H9 (cell line): ENCODE data around the gene MECP2. TPM values are rescaled to one million over a fixed set of nuclear protein-coding genes. Genes with fewer than 3 reads are reported as not detected.

Experiments
- DNase-seq: peaks from one replicate; pipeline ENCODE4 v3.0.0-alpha.2; 2017
- H2AFZ ChIP-seq: one replicate; pipeline ENCODE4 v1.6.1; 2013; ENCODE audit warnings: mild to moderate bottlenecking, low read length, control low read depth, moderate library complexity
- H2AK5ac ChIP-seq: 2 replicates; pipeline ENCODE4 v1.6.1; 2013; ENCODE audit warnings: low read length, control low read depth, mixed read lengths; ENCODE audit not compliant: insufficient read length
- H2BK120ac ChIP-seq: one replicate; pipeline ENCODE4 v1.6.1; 2013; ENCODE audit warnings: low read depth, mild to moderate bottlenecking, low read length, control low read depth, inconsistent platforms; ENCODE audit not compliant: poor library complexity, severe bottlenecking
- H2BK12ac ChIP-seq: 2 replicates; pipeline ENCODE4 v1.6.1; 2013; ENCODE audit warnings: low read length, control low read depth, mixed read lengths, low read depth; ENCODE audit not compliant: insufficient read length
- H2BK15ac ChIP-seq: 2 replicates; pipeline ENCODE4 v1.6.1; 2013; ENCODE audit warnings: low read depth, low read length, control low read depth
- H2BK20ac ChIP-seq: one replicate; pipeline ENCODE4 v1.6.1; 2013; ENCODE audit warnings: low read depth, mild to moderate bottlenecking, low read length, control low read depth, inconsistent platforms; ENCODE audit not compliant: poor library complexity, severe bottlenecking
- H2BK5ac ChIP-seq: 2 replicates; pipeline ENCODE4 v1.6.1; 2013; ENCODE audit warnings: low read length, control low read depth, mixed read lengths; ENCODE audit not compliant: insufficient read length
- H3K14ac ChIP-seq: 2 replicates; pipeline ENCODE4 v1.6.1; 2013; ENCODE audit warnings: low read length, control low read depth; ENCODE audit not compliant: insufficient read depth
- H3K18ac ChIP-seq: 2 replicates; pipeline ENCODE4 v1.6.1; 2013; ENCODE audit warnings: low read depth, mild to moderate bottlenecking, mixed read lengths, low read length, control low read depth; ENCODE audit not compliant: insufficient read length
- H3K23ac ChIP-seq: 2 replicates; pipeline ENCODE4 v1.6.1; 2013; ENCODE audit warnings: low read length, control low read depth, mixed read lengths, low read depth; ENCODE audit not compliant: insufficient read length
- H3K23me2 ChIP-seq: 2 replicates; pipeline ENCODE4 v1.6.1; 2013; ENCODE audit warnings: low read depth, mild to moderate bottlenecking, mixed read lengths, low read length, control low read depth; ENCODE audit not compliant: insufficient read length, poor library complexity, severe bottlenecking
- H3K27ac ChIP-seq: 2 replicates; pipeline ENCODE4 v1.5.1; 2013; ENCODE audit warnings: low read length, control low read depth, mixed read lengths, low read depth; ENCODE audit not compliant: insufficient read length
- H3K27me3 ChIP-seq: 2 replicates; pipeline ENCODE4 v1.6.1; 2013; ENCODE audit warnings: low read length, control low read depth, inconsistent platforms; ENCODE audit not compliant: insufficient read depth
- H3K4ac ChIP-seq: 2 replicates; pipeline ENCODE4 v1.6.1; 2013; ENCODE audit warnings: low read depth, mild to moderate bottlenecking, control low read depth, inconsistent platforms, low read length, moderate library complexity
- H3K4me1 ChIP-seq: 2 replicates; pipeline ENCODE4 v1.6.1; 2013; ENCODE audit warnings: low read length, control low read depth, inconsistent platforms; ENCODE audit not compliant: insufficient read depth
- H3K4me2 ChIP-seq: 2 replicates; pipeline ENCODE4 v1.6.1; 2013; ENCODE audit warnings: low read length, control low read depth, mixed read lengths; ENCODE audit not compliant: insufficient read length, insufficient read depth
- H3K56ac ChIP-seq: 2 replicates; pipeline ENCODE4 v1.6.1; 2013; ENCODE audit warnings: low read depth, mild to moderate bottlenecking, mixed read lengths, low read length, control low read depth; ENCODE audit not compliant: insufficient read length
- H3K79me1 ChIP-seq: 2 replicates; pipeline ENCODE4 v1.6.1; 2013; ENCODE audit warnings: low read depth, mild to moderate bottlenecking, moderate library complexity, low read length, control low read depth, inconsistent platforms; ENCODE audit not compliant: insufficient read depth, poor library complexity, severe bottlenecking
- H3K79me2 ChIP-seq: 2 replicates; pipeline ENCODE4 v1.6.1; 2013; ENCODE audit warnings: low read length, control low read depth, inconsistent platforms; ENCODE audit not compliant: insufficient read depth
- H3K9ac ChIP-seq: 2 replicates; pipeline ENCODE4 v1.6.1; 2013; ENCODE audit warnings: low read length, control low read depth, mixed read lengths; ENCODE audit not compliant: insufficient read length; ENCODE audit errors: extremely low read depth
- H3K9me3 ChIP-seq: one replicate; pipeline ENCODE4 v1.6.1; 2013; ENCODE audit warnings: low read depth, low read length, inconsistent platforms; ENCODE audit not compliant: control insufficient read depth
- H3T11ph ChIP-seq: one replicate; pipeline ENCODE4 v1.6.1; 2013; ENCODE audit warnings: mild to moderate bottlenecking, low read length, control low read depth, inconsistent platforms
- H4K20me1 ChIP-seq: one replicate; pipeline ENCODE4 v1.6.1; 2013; ENCODE audit not compliant: control insufficient read depth, insufficient read length, insufficient read depth
- H4K5ac ChIP-seq: 2 replicates; pipeline ENCODE4 v1.6.1; 2013; ENCODE audit warnings: low read depth, mild to moderate bottlenecking, mixed read lengths, low read length, control low read depth; ENCODE audit not compliant: insufficient read length
- H4K8ac ChIP-seq: replicated peaks from 2 replicates; pipeline ENCODE4 v1.6.1; 2013; ENCODE audit warnings: low read length, control low read depth, mixed read lengths, low read depth; ENCODE audit not compliant: insufficient read length
- H4K91ac ChIP-seq: 2 replicates; pipeline ENCODE4 v1.6.1; 2013; ENCODE audit warnings: low read depth, mild to moderate bottlenecking, moderate library complexity, mixed read lengths, low read length, control low read depth; ENCODE audit not compliant: insufficient read length
- H3K27ac Mint-ChIP-seq, 3 experiments: 2 replicates in 2 of 3; 3 replicates in 1 of 3; pipeline ENCODE4 v1.8.0; 2020 to 2021; ENCODE audit warnings: mixed read lengths in 3 of 3, mild to moderate bottlenecking in 1 of 3, moderate library complexity in 1 of 3
- H3K27me3 Mint-ChIP-seq: 2 replicates; pipeline ENCODE4 v1.8.0; 2021; ENCODE audit warnings: low read depth, mild to moderate bottlenecking, moderate library complexity, mixed read lengths
- H3K36me3 Mint-ChIP-seq, 3 experiments: 2 replicates in 2 of 3; 3 replicates in 1 of 3; pipeline ENCODE4 v1.8.0; 2020 to 2021; ENCODE audit warnings: low read depth in 3 of 3, mixed read lengths in 3 of 3; ENCODE audit not compliant: insufficient read depth in 1 of 3
- H3K4me1 Mint-ChIP-seq, 2 experiments: 2 replicates each; pipeline ENCODE4 v1.8.0; 2020; ENCODE audit warnings: mixed read lengths in 2 of 2
- H3K4me3 Mint-ChIP-seq, 2 experiments: 2 replicates in 1 of 2; 3 replicates in 1 of 2; pipeline ENCODE4 v1.8.0; 2020 to 2021; ENCODE audit warnings: mild to moderate bottlenecking in 2 of 2, mixed read lengths in 2 of 2, moderate library complexity in 1 of 2
- H3K9me3 Mint-ChIP-seq, 2 experiments: 2 replicates in 1 of 2; 3 replicates in 1 of 2; pipeline ENCODE4 v1.8.0; 2020; ENCODE audit warnings: mild to moderate bottlenecking in 2 of 2, mixed read lengths in 2 of 2, moderate library complexity in 1 of 2
- CTCF ChIP-seq: fragments of 200-600 bp; sonication (generic); conservative IDR thresholded peaks from 3 replicates; pipeline ENCODE4 v1.8.0; 2021; ENCODE audit warnings: antibody characterized with exemption, mild to moderate bottlenecking
- WGBS: extraction: QIAGEN DNeasy Blood & Tissue Kit; methylation state at CpG from one replicate; pipeline ENCODE4 v1.1.7; 2013; ENCODE audit warnings: missing lambda C conversion rate, low lambda C conversion rate, mixed read lengths; ENCODE audit not compliant: insufficient read length; ENCODE audit errors: extremely low coverage; 5-methylcytosine and 5-hydroxymethylcytosine counted together
- total RNA-seq: library from RNA; stranded (reverse); gene quantifications from 2 replicates; pipeline ENCODE4 v1.2.1, GENCODE V29; 2021

Gene MECP2
- total RNA-seq, 1 experiment from 2014 or later = 32.2 TPM

- H2BK5ac ChIP-seq = no peak overlapping the region
- peaks cover 49 to 50% of the 10 kb centered on the region in 2 experiments for H3K4me1 Mint-ChIP-seq
- no peak overlapping the region for H4K8ac ChIP-seq
- no peak overlapping the region for H3K18ac ChIP-seq
- no peak overlapping the region for H2BK15ac ChIP-seq
- no peaks in the 10 kb centered on the region for H3K27me3 Mint-ChIP-seq
- no peak overlapping the region for H3K23ac ChIP-seq
- H4K91ac ChIP-seq = no peak overlapping the region
- no peaks in the 10 kb centered on the region for H4K20me1 ChIP-seq
- H3K9ac ChIP-seq = no peak overlapping the region
- no peak for DNase-seq
- H3K27me3 ChIP-seq = no peaks in the 10 kb centered on the region
- no CpG with 5 or more reads among the region's 8 CpGs for WGBS
- no peaks in the 10 kb centered on the region for H3K79me1 ChIP-seq
- H3K23me2 ChIP-seq = peaks cover 4% of the 10 kb centered on the region
- H3K4ac ChIP-seq = no peak overlapping the region
- H3K56ac ChIP-seq = no peak overlapping the region
- no peak overlapping the region for H3K14ac ChIP-seq
- no peak overlapping the region for H2BK12ac ChIP-seq
- TF ChIP-seq CTCF = no peak
- H3T11ph ChIP-seq = no peak overlapping the region
- H2AFZ ChIP-seq = no peak overlapping the region
- H3K4me1 ChIP-seq = no peaks in the 10 kb centered on the region; the same call in 1 of the 2 replicates
- peaks cover 14 to 28% (median 25%) of the 10 kb centered on the region in 3 experiments for H3K36me3 Mint-ChIP-seq
- no peak overlapping the region for H2BK20ac ChIP-seq
- no peak overlapping the region for H3K4me3 Mint-ChIP-seq
- no peak overlapping the region for H3K27ac ChIP-seq
- H2AK5ac ChIP-seq = no peak overlapping the region
- H3K9me3 Mint-ChIP-seq = peaks cover 67 to 75% of the 10 kb centered on the region in 2 experiments
- H3K27ac Mint-ChIP-seq = peak overlapping the region; percentile 46 to 79 (median 61); a peak in 2 of 7 replicates
- H3K9me3 ChIP-seq = peaks cover 17% of the 10 kb centered on the region
- H4K5ac ChIP-seq = no peak overlapping the region
- peaks cover 22% of the 10 kb centered on the region for H3K79me2 ChIP-seq
- H3K4me2 ChIP-seq = no peak overlapping the region
- H2BK120ac ChIP-seq = no peak overlapping the region
Observed at GRCh38 chrX:154091678-154092077, 5.8 kb downstream of the MECP2 start.
